ENCODE measurements around the gene FOXL2.

DNA sequence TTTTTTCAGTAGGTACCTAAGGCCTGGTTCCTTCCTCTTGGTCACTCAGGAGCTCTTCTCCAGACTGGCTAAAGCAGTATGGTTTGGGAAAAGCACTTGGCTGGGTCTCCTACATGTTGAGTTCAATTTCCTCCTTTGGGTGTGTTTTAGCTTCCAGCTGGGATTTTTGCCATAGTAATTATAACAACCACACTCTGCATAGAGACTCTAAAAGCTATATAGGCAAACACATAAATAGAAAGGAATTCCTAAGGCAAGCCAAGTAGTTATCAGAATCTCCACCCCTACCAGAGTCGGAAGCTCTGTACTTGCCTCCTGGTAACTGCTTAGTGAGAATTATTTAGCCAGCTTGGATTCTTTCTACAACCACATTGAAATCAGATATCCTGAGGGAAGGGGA is 48.6 kb downstream of the FOXL2 start:
- TF ChIP-seq POLR2A (IDR thresholded peaks at IDR 0.05): no peak
- TF ChIP-seq, protein P1, sequence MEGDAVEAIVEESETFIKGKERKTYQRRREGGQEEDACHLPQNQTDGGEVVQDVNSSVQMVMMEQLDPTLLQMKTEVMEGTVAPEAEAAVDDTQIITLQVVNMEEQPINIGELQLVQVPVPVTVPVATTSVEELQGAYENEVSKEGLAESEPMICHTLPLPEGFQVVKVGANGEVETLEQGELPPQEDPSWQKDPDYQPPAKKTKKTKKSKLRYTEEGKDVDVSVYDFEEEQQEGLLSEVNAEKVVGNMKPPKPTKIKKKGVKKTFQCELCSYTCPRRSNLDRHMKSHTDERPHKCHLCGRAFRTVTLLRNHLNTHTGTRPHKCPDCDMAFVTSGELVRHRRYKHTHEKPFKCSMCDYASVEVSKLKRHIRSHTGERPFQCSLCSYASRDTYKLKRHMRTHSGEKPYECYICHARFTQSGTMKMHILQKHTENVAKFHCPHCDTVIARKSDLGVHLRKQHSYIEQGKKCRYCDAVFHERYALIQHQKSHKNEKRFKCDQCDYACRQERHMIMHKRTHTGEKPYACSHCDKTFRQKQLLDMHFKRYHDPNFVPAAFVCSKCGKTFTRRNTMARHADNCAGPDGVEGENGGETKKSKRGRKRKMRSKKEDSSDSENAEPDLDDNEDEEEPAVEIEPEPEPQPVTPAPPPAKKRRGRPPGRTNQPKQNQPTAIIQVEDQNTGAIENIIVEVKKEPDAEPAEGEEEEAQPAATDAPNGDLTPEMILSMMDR (IDR thresholded peaks at IDR 0.05 in 8 of 11, conservative IDR thresholded peaks at IDR 0.05 in 3 of 11): no peak
- no peak for TF ChIP-seq POLR2AphosphoS5 (IDR thresholded peaks at IDR 0.05)

Measured in spleen (tissue), 7 donors.